HG02798 (cell line): ENCODE data around the gene GFI1B.
"Not testable (repeated sequence)": the region's sequence is repeated elsewhere in the genome, so short reads cannot be mapped to it uniquely, and the experiment has no call there.

Source experiments
- ATAC-seq: cut with Tn5 transposase; IDR thresholded peaks from one replicate; pipeline ENCODE4 v1.9.1; 2021; ENCODE audit warnings: mild to moderate bottlenecking; ENCODE audit not compliant: unreplicated experiment, poor library complexity

The GFI1B gene

DNA sequence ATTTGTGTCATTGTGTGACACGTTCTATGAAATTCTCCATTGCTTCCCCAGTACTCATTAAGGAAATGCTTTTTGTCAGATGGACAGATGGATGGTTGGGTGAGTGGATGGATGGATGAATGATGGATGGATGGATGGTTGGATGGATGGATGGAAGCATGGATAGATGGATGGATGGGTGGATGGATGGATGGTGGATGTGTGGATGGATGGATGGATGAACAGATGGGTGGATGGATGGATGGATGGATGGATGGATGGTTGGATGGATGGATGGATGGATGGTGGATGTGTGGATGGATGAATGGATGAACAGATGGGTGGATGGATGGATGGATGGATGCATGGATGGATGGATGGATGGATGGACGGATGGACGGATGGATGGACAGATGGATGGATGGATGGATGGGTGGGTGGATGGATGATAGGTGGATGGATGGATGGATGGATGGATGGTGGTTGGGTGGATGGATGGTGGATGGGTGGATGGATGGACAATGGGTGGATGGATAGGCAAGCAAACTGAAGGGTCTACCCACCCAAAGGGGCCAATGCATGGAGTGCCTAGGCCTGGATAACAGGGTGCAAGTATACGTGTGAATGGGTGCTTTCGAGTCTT is 28.3 kb downstream of the GFI1B start:
- ATAC-seq: no peak

GRCh38 chr9:133008406-133008805 is 29.9 kb downstream of the GFI1B start:
- no peak for ATAC-seq

GRCh38 chr9:133008824-133009223 is 30.3 kb downstream of the GFI1B start:
- no peak for ATAC-seq

DNA sequence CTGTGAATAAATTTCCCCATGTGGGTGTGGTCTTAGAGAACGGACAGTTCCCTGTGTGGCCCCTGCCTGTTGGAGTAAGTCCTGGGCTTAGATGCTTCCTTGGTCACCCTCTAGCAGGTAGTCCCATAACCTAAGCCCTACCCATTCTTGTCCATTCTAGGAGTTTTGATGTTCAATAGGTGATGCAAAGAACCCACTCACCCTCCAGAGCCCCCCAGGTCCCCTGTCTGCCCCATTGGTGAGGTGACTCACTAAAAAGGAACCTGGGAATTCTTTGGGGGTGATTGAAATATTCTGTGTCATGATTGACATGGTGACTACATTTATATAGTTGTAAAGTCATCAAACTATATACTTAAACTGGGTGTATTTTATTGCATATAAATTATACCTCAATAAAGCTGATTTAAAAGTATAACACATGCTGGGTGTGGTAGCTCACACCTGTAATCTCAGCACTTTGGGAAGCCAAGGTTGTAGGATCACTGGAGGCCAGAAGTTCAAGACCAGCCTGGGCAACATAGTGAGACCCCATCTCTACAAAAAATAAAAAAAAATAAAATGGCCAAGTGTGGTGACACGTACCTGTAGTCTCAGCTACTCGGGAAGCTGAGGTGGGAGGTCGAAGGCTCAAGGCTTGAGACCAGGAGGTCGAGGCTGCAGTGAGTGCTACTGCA is 31.6 kb downstream of the GFI1B start:
- ATAC-seq: no peak

DNA sequence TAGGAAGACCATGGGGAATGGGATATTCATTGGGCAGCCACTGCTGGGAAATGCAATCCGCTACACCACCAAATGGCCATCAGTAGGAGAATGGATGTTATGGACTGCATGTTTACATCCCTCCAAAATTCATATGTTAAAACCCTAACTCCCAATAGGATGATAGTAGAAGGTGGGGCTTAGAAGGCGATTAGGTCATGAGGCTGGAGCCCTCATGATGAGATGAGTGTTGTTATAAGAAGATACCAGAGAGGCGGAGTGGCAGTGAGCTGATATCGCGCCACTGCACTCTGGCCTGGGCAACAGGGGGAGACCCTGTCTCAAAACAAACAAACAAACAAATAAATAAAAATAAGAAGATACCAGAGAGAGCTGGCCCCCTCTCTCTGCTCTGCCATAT is 36.2 kb downstream of the GFI1B start:
- ATAC-seq: no peak

DNA sequence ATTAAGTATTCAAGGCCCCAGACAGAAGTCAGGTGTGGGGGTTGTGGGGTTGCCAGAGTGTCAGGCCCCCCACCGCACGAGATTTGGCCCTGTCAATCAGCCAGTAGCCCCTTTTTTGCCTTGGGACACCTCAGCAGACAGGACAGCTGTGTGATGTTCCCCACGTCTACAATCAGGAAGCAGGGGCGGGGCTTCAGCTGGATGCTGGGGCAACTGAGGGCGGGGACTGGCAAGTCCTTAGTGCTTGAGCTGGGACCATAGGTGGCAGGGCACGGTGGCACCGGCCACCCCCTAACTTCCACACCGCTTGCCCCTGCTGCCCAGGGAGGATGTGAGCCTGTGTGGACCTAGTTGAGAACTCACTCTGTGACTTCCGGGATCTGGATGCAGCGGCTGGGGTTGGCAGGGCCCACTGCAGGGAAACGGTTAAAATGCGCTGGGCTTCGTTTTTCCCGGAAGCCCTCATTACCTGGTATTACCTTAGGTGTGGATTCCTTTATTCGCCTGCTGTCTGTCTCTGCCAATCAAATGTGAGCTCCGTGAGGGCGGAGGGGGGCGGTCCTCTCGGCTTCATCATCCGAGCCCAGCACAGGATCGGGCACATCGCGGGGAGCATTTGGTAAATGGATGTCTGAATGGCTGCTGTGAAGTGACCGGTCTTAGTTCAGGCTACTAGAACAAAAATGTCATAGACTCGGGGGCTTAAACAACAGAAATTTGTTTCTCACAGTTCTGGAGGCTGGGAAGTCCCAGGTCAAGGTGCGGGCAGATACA is 44.8 kb downstream of the GFI1B start:
- no peak for ATAC-seq

- no peak for ATAC-seq
Observed at GRCh38 chr9:133026426-133026825, 47.9 kb downstream of the GFI1B start.

DNA sequence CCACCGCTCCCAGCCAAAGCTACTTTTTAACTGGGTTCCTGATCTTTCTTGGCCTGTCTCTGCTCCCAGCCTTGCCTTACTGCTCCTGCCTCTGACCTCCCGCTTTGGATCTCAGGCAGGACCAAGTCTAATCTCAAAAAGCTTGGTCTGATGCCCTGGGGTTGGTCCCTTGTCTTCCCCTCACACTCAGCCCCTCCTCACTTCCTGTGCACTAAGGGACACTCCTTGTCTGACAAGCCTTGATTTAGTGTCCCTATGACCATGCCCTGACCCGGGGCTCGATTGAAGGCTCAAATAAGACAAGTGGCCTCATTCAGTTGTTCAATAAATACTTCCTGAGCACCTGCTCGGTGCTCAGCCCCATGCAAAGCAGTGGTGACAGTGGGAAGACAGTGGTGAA is 48.6 kb downstream of the GFI1B start:
- ATAC-seq: no peak

DNA sequence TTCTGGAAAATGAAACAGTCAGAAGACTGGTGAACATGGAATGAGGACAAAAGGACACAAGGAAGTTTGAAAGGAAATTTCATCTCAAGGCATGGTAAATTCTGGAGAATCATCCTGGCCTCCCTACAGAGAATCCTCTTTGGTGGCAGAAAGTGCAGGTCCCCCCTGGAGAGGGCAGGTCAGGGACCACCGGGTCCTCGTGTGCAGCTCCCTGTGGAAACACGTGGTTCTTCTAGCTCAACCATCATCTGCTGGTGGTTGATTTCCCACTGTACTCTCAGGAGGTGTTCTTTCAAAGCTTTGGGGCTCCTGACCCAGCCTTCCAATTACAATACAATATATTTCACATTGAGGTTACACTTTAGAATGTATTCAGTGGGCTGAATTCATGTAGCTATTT is 49.7 kb downstream of the GFI1B start:
- no peak for ATAC-seq

DNA sequence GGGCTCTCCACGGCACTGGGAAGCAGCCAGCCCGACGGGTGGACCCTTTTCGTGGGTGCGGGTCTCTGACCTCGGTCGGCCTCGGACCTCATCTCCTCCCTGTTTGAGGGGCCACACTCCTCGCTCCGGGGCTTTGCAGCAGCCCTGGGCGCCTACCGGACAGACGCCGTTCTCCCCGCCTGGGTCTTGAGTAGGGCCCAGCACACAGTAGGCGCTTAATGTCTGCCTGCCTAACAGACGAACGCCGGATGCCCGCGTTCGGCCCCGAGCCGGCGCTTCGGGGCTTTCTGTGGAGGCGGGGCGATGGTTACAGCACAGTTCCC is 51.5 kb downstream of the GFI1B start:
- ATAC-seq: no peak

DNA sequence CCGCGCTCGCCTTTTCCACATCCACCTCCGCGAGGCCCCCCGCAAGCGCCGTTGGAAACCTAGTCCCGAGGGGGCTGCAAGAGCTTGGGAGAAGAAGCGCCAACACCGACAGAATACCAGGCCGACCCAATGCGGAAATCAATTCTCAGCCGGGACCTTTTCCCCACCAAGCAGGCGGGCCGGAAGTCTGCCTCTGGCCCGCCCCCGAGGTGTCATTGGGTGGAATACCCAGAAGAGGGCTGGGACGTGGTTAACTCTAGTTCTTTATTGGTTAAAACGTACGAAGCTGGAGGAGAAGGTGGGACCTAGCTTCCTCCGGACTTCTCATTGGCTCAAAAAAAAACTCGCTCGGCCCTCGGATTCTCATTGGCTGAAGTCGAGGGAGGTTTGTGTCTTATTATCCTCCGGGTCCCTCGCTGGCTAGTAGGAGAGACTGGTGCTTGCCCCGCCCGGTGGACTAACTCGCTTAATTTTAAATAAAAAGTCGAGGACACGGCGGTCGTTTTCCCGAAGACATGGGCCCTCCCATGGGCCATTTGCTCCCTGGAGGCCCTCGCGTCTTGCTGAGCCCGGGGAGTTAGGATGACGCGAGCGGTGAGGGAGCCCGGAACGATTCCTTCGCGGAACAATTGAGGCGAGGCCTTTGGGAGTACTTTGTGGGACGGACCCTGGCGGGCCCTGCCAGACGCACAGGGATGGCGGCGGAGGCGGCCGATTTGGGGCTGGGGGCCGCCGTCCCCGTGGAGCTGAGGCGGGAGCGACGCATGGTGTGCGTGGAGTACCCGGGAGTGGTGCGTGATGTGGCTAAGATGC is 52.0 kb downstream of the GFI1B start, which contains the start of gene GTF3C5:
TSS of gene GTF3C5 (plus strand) at position 681 of the 813 bp plus-strand sequence. CDS start at position 696, 15 bp downstream.
- ATAC-seq: peak; percentile 98

DNA sequence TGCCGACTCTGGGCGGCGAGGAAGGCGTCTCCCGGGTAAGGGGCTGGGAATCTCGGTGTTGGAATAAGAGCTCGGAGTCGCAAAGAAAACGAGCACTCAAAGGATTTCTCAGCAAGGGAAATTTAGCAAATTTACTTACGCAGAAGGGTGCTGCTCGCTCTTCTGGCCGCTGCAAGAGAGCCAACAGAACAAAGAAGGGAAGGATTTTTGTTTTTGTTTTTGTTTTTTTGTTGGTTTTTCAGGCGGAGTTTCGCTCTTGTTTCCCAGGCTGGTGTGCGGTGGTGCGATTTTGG is 52.6 kb downstream of the GFI1B start:
- ATAC-seq: no peak

GRCh38 chr9:133031496-133031911 is 53.0 kb downstream of the GFI1B start:
- ATAC-seq: no peak

GRCh38 chr9:133032171-133032570 is 53.7 kb downstream of the GFI1B start:
- no peak for ATAC-seq

DNA sequence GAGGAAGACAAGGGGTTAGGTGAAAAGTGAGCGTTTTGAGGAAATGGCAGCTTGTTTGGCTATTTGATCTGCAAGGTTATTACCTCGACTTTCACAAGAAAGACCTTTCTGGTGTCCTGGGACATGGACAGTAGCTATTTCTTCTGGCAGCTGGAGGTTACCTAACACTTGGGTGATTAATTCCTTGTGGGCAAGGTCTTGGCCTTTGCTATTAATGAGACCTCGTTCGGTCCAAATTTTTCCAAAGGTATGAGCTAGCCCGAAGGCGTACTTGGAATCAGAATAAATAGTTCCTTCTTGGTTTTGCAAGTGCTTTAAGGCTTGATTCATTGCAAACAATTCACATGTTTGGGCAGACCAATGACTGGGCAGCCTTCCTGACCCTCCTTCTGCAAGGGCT is 57.2 kb downstream of the GFI1B start:
- ATAC-seq: no peak

GRCh38 chr9:133037775-133038515 is 59.5 kb downstream of the GFI1B start:
- ATAC-seq: no peak

DNA sequence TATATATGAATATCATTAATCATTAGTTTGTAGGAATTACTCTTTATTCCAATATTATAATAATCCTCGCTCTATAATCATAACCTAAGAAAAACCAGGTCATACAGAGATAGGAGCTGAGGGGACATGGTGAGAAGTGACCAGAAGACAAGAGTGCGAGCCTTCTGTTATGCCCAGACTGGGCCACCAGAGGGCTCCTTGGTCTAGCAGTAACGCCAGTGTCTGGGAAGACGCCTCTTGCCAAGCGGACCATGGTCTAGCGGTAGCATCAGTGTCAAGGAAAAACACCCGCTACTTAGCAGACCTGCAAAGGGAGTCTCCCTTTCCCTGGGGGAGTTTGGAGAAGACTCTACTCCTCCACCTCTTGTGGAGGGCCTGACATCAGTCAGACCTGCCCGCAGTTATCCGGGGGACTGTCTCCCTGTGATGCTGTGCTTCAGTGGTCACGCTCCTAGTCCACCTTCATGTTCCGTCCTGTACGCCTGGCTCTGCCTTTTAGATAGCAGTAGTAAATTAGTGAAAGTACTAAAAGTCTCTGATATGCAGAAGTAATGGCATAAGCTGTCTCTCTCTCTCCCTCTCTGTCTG is 62.5 kb downstream of the GFI1B start:
- ATAC-seq: not testable (repeated sequence)
